Activated T-cell treated with anti-CD3 and anti-CD28 coated beads, Interleukin-2, amount 50 U/mL, for 4 hours (primary cell): Measurements from ENCODE around the gene ATP1B2. TPM values are rescaled to one million over a fixed set of nuclear protein-coding genes. Genes with fewer than 3 reads are reported as not detected.
"Not testable (repeated sequence)": the region's sequence is repeated elsewhere in the genome, so short reads cannot be mapped to it uniquely, and the experiment has no call there.

ENCODE experiments used
- ATAC-seq, 2 donors: fragments of 200-7000 bp; cut with Tn5 transposase; one replicate each; pipeline ENCODE4 v1.10.0; 2021
- DNase-seq: peaks from one replicate; pipeline ENCODE4 v3.0.0-alpha.2; 2020
- H3K27me3 Mint-ChIP-seq: one replicate; pipeline ENCODE4 v1.8.0; 2021; ENCODE audit warnings: low read depth, mixed read lengths
- H3K36me3 Mint-ChIP-seq: one replicate; pipeline ENCODE4 v1.8.0; 2022; ENCODE audit warnings: mixed read lengths; ENCODE audit not compliant: insufficient read depth
- H3K4me1 Mint-ChIP-seq: one replicate; pipeline ENCODE4 v1.8.0; 2021; ENCODE audit warnings: low read depth, mixed read lengths
- H3K4me3 Mint-ChIP-seq: one replicate; pipeline ENCODE4 v1.8.0; 2021; ENCODE audit warnings: mild to moderate bottlenecking, moderate library complexity, mixed read lengths
- H3K9me3 Mint-ChIP-seq: one replicate; pipeline ENCODE4 v1.8.0; 2021; ENCODE audit warnings: mixed read lengths
- total RNA-seq, 3 donors: library from RNA; stranded (reverse); gene quantifications; one replicate each; pipeline ENCODE4 v1.2.1, GENCODE V29; 2021

ATP1B2 gene
- total RNA-seq, 3 donors from 2014 or later = 0.10 to 0.24 (median 0.13) TPM

- peak within 1 kb of the TSS; percentile 87 for H3K4me3 Mint-ChIP-seq
- H3K36me3 Mint-ChIP-seq = no peaks in the 10 kb centered on the region
- no peaks in the 10 kb centered on the region for H3K27me3 Mint-ChIP-seq
- ATAC-seq (peak; percentile 96 to 97), DNase-seq (peak; percentile 81)
- peaks cover 17% of the 10 kb centered on the region for H3K4me1 Mint-ChIP-seq
- H3K9me3 Mint-ChIP-seq = no peaks in the 10 kb centered on the region
Measured at GRCh38 chr17:7627250-7628121, 23.2 kb upstream of the ATP1B2 start, which contains the start of gene SAT2. Gene SAT2 (minus strand): TSS chr17:7627821. CDS start chr17:7627635, 186 bp downstream.

- ATAC-seq = no peak
- no peaks in the 10 kb centered on the region for H3K27me3 Mint-ChIP-seq
- H3K36me3 Mint-ChIP-seq = no peaks in the 10 kb centered on the region
- peaks cover 17% of the 10 kb centered on the region for H3K4me1 Mint-ChIP-seq
- no peak for DNase-seq
- H3K4me3 Mint-ChIP-seq = no peak within 1 kb of the TSS
- no peaks in the 10 kb centered on the region for H3K9me3 Mint-ChIP-seq
Measured at GRCh38 chr17:7629939-7630571, 20.7 kb upstream of the ATP1B2 start, which contains the start of gene SHBG. Gene SHBG (plus strand): TSS chr17:7630135. CDS start chr17:7630173, 38 bp downstream.

- Mint-ChIP-seq H3K4me3 (no peak overlapping the region), H3K4me1 (peaks cover 11% of the 10 kb centered on the region), H3K9me3 (no peaks in the 10 kb centered on the region), H3K36me3 (no peaks in the 10 kb centered on the region), H3K27me3 (no peaks in the 10 kb centered on the region)
- DNase-seq (no peak), ATAC-seq (no peak)
Measured at GRCh38 chr17:7631398-7632380, 19.0 kb upstream of the ATP1B2 start.

- no peak overlapping the region for H3K4me3 Mint-ChIP-seq
- DNase-seq = no peak
Measured at GRCh38 chr17:7632492-7632894, 18.2 kb upstream of the ATP1B2 start.

GRCh38 chr17:7633093-7633492, 17.6 kb upstream of the ATP1B2 start:
- no peaks in the 10 kb centered on the region for H3K36me3 Mint-ChIP-seq
- H3K9me3 Mint-ChIP-seq = no peaks in the 10 kb centered on the region
- no peak overlapping the region for H3K4me3 Mint-ChIP-seq
- no peaks in the 10 kb centered on the region for H3K27me3 Mint-ChIP-seq
- ATAC-seq (no peak), DNase-seq (no peak)
- peaks cover 2% of the 10 kb centered on the region for H3K4me1 Mint-ChIP-seq

More at GRCh38 chr17:7632492-7632894, 18.2 kb upstream of the ATP1B2 start:
- no peaks in the 10 kb centered on the region for H3K27me3 Mint-ChIP-seq
- ATAC-seq = no peak
- no peaks in the 10 kb centered on the region for H3K9me3 Mint-ChIP-seq
- no peaks in the 10 kb centered on the region for H3K36me3 Mint-ChIP-seq
- H3K4me1 Mint-ChIP-seq = peaks cover 4% of the 10 kb centered on the region

- Mint-ChIP-seq H3K27me3 (no peaks in the 10 kb centered on the region), H3K4me3 (no peak overlapping the region), H3K9me3 (no peaks in the 10 kb centered on the region), H3K4me1 (no peaks in the 10 kb centered on the region), H3K36me3 (no peaks in the 10 kb centered on the region)
- DNase-seq (no peak), ATAC-seq (no peak)
Measured at GRCh38 chr17:7634384-7634783, 16.3 kb upstream of the ATP1B2 start.

GRCh38 chr17:7636163-7636562, 14.6 kb upstream of the ATP1B2 start:
- Mint-ChIP-seq H3K9me3 (no peaks in the 10 kb centered on the region), H3K27me3 (no peaks in the 10 kb centered on the region), H3K4me3 (no peak overlapping the region), H3K4me1 (no peaks in the 10 kb centered on the region), H3K36me3 (no peaks in the 10 kb centered on the region)
- ATAC-seq = no peak
- DNase-seq = no peak

- Mint-ChIP-seq H3K36me3 (no peaks in the 10 kb centered on the region), H3K4me3 (no peak overlapping the region), H3K27me3 (peaks cover 15% of the 10 kb centered on the region), H3K4me1 (peaks cover 3% of the 10 kb centered on the region), H3K9me3 (no peaks in the 10 kb centered on the region)
- DNase-seq = no peak
- no peak for ATAC-seq
Measured at GRCh38 chr17:7640783-7641182, 9.9 kb upstream of the ATP1B2 start.

- not testable (repeated sequence) for H3K9me3 Mint-ChIP-seq, H3K36me3 Mint-ChIP-seq, H3K4me3 Mint-ChIP-seq, DNase-seq, H3K4me1 Mint-ChIP-seq
- peaks cover 23% of the 10 kb centered on the region for H3K27me3 Mint-ChIP-seq
- ATAC-seq = peak in 1 of 2 donors; percentile 43
Measured at GRCh38 chr17:7641635-7642034, 9.1 kb upstream of the ATP1B2 start.

- no peak for DNase-seq
- no peaks in the 10 kb centered on the region for H3K36me3 Mint-ChIP-seq
- peaks cover 39% of the 10 kb centered on the region for H3K27me3 Mint-ChIP-seq
- no peaks in the 10 kb centered on the region for H3K9me3 Mint-ChIP-seq
- no peak for ATAC-seq
- H3K4me3 Mint-ChIP-seq = no peak overlapping the region
- H3K4me1 Mint-ChIP-seq = peaks cover 5% of the 10 kb centered on the region
Measured at GRCh38 chr17:7644775-7645174, 6.0 kb upstream of the ATP1B2 start.

GRCh38 chr17:7646457-7646856, 4.3 kb upstream of the ATP1B2 start:
- DNase-seq (no peak), ATAC-seq (no peak)
- Mint-ChIP-seq H3K36me3 (no peaks in the 10 kb centered on the region), H3K9me3 (no peaks in the 10 kb centered on the region), H3K4me3 (no peak overlapping the region), H3K27me3 (peaks cover 53% of the 10 kb centered on the region), H3K4me1 (peaks cover 18% of the 10 kb centered on the region)

- ATAC-seq = no peak
- DNase-seq = no peak
- Mint-ChIP-seq H3K4me3 (no peak overlapping the region), H3K36me3 (no peaks in the 10 kb centered on the region), H3K27me3 (peaks cover 54% of the 10 kb centered on the region), H3K4me1 (peaks cover 20% of the 10 kb centered on the region), H3K9me3 (no peaks in the 10 kb centered on the region)
Measured at GRCh38 chr17:7647018-7647417, 3.7 kb upstream of the ATP1B2 start.

- Mint-ChIP-seq H3K36me3 (no peaks in the 10 kb centered on the region), H3K4me3 (peak overlapping the region; percentile 64), H3K27me3 (peaks cover 40% of the 10 kb centered on the region), H3K9me3 (no peaks in the 10 kb centered on the region), H3K4me1 (peaks cover 17% of the 10 kb centered on the region)
- ATAC-seq = peak in 1 of 2 donors; percentile 3
- DNase-seq = no peak
Measured at GRCh38 chr17:7651097-7651664, 455 bp downstream of the ATP1B2 start.
